Natural killer cell (primary cell): ENCODE measurements around the gene CDH23. TPM values are rescaled to one million over a fixed set of nuclear protein-coding genes. Genes with fewer than 3 reads are reported as not detected.

Experiments used
- ATAC-seq, 3 donors: fragments of 150-1000 bp in 2 of 3; fragments of 200-7000 bp in 1 of 3; cut with Tn5 transposase; 1 replicate in 1 of 3; 2 replicates in 2 of 3; pipeline ENCODE4 v1.10.0; 2021; ENCODE audit warnings: mild to moderate bottlenecking in 2 of 3, moderate library complexity in 2 of 3
- DNase-seq, 2 donors: peaks; one replicate each; pipeline versions ENCODE4 v3.0.0 to v3.0.0-alpha.2; 2013 to 2021; ENCODE audit warnings: mixed read lengths in 1 of 2
- H3K27ac ChIP-seq: one replicate; pipeline ENCODE4 v1.5.1; 2013; ENCODE audit warnings: mild to moderate bottlenecking, low read length
- H3K27me3 ChIP-seq: one replicate; pipeline ENCODE4 v1.6.1; 2013; ENCODE audit warnings: low read length; ENCODE audit not compliant: control insufficient read depth, insufficient read depth
- H3K36me3 ChIP-seq: one replicate; pipeline ENCODE4 v1.6.1; 2013; ENCODE audit warnings: low read length; ENCODE audit not compliant: control insufficient read depth, insufficient read depth
- H3K4me1 ChIP-seq: one replicate; pipeline ENCODE4 v1.6.1; 2013; ENCODE audit warnings: low read length; ENCODE audit not compliant: control insufficient read depth, insufficient read depth
- H3K4me3 ChIP-seq: one replicate; pipeline ENCODE4 v1.5.1; 2013; ENCODE audit warnings: low read length
- H3K9me3 ChIP-seq: one replicate; pipeline ENCODE4 v1.6.1; 2013; ENCODE audit warnings: low read length; ENCODE audit not compliant: control insufficient read depth, insufficient read depth
- H3K27ac Mint-ChIP-seq, 2 donors: one replicate each; pipeline ENCODE4 v1.8.0; 2022; ENCODE audit warnings: mild to moderate bottlenecking in 2 of 2, mixed read lengths in 2 of 2, moderate library complexity in 1 of 2
- H3K27me3 Mint-ChIP-seq, 2 donors: one replicate each; pipeline ENCODE4 v1.8.0; 2022; ENCODE audit warnings: low read depth in 2 of 2, mixed read lengths in 2 of 2
- H3K36me3 Mint-ChIP-seq: one replicate; pipeline ENCODE4 v1.8.0; 2022; ENCODE audit warnings: mixed read lengths
- H3K4me1 Mint-ChIP-seq, 2 donors: one replicate each; pipeline ENCODE4 v1.8.0; 2022; ENCODE audit warnings: mixed read lengths in 2 of 2
- H3K4me3 Mint-ChIP-seq: one replicate; pipeline ENCODE4 v1.8.0; 2022; ENCODE audit warnings: mild to moderate bottlenecking, moderate library complexity, mixed read lengths
- H3K9me3 Mint-ChIP-seq, 2 donors: one replicate each; pipeline ENCODE4 v1.8.0; 2022; ENCODE audit warnings: mixed read lengths in 2 of 2
- CTCF ChIP-seq: fragments of 200-600 bp; IDR thresholded peaks from one replicate; pipeline ENCODE4 v1.8.0; 2022; ENCODE audit warnings: antibody characterized with exemption
- WGBS: methylation state at CpG from one replicate; pipeline ENCODE4 v1.1.7; 2013; ENCODE audit warnings: missing lambda C conversion rate; ENCODE audit not compliant: insufficient coverage; 5-methylcytosine and 5-hydroxymethylcytosine counted together
- intact Hi-C: fragments of 100-400 bp; cut with micrococcal nuclease; formaldehyde crosslinking; loops from one replicate; pipeline ENCODE4 v1.14.2; 2022
- total RNA-seq, 4 donors: library from RNA; stranded (reverse); fragments of 120-200 nt in 1 of 4; gene quantifications; one replicate each; pipeline versions ENCODE4 v1.2.3 to v1.2.4, GENCODE V29; 2013 to 2022

The CDH23 gene
- total RNA-seq, 3 donors from 2014 or later (not counting 1 experiment from before 2014, with no cell fraction given), result 1.2 to 6.0 (median 4.3) TPM

DNA sequence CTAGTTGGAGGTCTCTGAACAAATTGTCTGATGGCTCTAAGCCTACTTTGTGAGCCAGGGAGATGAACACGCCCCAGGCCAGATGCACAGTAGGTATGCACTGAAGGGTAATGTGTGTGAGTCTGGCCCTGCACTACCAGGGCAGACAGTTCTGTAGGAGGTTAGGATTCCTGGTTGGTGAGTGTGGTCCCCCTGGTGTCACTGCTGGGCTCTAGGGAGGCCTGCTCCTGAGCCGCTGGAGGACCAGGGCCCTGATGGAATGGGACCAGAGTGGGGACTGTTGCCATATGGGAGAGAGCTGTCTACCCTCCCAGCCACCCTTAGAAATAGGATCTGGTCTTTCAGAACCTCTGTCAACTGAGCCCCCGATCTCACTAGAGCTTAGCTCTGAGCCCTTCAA, 42.0 kb downstream of the CDH23 start:
- intact Hi-C loops, result no loop called here
- TF ChIP-seq CTCF, result no peak
- H3K36me3 Mint-ChIP-seq, result no peaks in the 10 kb centered on the region
- no peaks in the 10 kb centered on the region for H3K9me3 Mint-ChIP-seq
- no peak overlapping the region for H3K4me3 Mint-ChIP-seq
- H3K4me1 Mint-ChIP-seq, result peaks cover 17 to 18% of the 10 kb centered on the region in 2 donors
- Histone ChIP-seq H3K9me3 (no peaks in the 10 kb centered on the region), H3K4me1 (peaks cover 13% of the 10 kb centered on the region), H3K4me3 (no peak overlapping the region), H3K36me3 (no peaks in the 10 kb centered on the region), H3K27ac (no peak overlapping the region), H3K27me3 (no peaks in the 10 kb centered on the region)
- DNase-seq (no peak), ATAC-seq (no peak)
- peaks cover 7 to 18% of the 10 kb centered on the region in 2 donors for H3K27me3 Mint-ChIP-seq
- 95% methylated on average over 2 of the region's 3 CpGs for WGBS
- no peak overlapping the region for H3K27ac Mint-ChIP-seq

DNA sequence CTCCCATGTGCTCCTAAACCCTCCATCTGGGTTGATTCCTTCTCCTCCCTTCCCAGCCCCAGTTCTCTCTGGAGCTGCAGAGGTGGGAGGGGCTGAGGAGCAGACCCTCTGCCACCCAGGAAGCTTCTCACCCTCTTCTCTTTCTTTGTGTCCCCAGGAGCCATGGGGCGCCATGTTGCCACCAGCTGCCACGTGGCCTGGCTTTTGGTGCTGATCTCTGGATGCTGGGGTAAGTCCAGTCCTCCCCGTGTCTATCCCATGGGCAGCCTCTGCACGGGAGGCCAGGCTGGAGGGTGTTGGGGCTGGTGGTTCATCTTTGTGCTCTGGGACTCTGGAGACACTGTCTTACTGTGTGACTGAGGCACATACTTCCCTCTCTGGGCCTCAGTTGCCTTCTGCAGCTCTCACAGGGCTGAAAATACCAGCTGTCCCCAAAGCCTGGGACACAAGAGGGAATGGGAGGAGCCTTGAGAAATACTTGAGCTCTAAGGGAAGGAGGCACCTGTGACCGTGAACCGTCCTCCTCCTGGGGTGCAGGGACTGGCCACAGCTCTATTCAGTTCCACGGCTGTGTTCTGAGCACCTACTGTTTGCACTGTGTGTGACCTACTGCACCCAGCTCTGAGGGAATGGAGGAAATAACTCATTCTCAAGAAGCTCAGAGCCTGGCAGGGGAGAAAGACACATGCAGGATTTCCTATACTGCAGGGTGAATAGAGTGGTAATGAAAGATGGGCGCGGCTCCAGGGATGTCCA, 43.1 kb downstream of the CDH23 start:
- no peaks in the 10 kb centered on the region for H3K36me3 ChIP-seq
- DNase-seq (no peak), ATAC-seq (no peak)
- WGBS, result 88% methylated on average over 9 of the region's 9 CpGs
- no peak overlapping the region for H3K4me3 Mint-ChIP-seq
- no peak overlapping the region for H3K27ac Mint-ChIP-seq
- intact Hi-C loops, result no loop called here
- no peak overlapping the region for H3K4me3 ChIP-seq
- H3K4me1 Mint-ChIP-seq, result peaks cover 7 to 12% of the 10 kb centered on the region in 2 donors
- H3K27me3 Mint-ChIP-seq, result peaks cover 3 to 13% of the 10 kb centered on the region in 2 donors
- no peaks in the 10 kb centered on the region for H3K27me3 ChIP-seq
- H3K27ac ChIP-seq, result no peak overlapping the region
- H3K4me1 ChIP-seq, result peaks cover 3% of the 10 kb centered on the region
- no peaks in the 10 kb centered on the region for H3K36me3 Mint-ChIP-seq
- no peaks in the 10 kb centered on the region for H3K9me3 ChIP-seq
- no peak for TF ChIP-seq CTCF
- H3K9me3 Mint-ChIP-seq, result no peaks in the 10 kb centered on the region

- ATAC-seq (no peak), DNase-seq (no peak)
- Mint-ChIP-seq H3K27ac (no peak overlapping the region), H3K27me3 (peaks cover 3 to 7% of the 10 kb centered on the region in 2 donors), H3K4me3 (no peak overlapping the region), H3K4me1 (peaks cover 0 to 8% of the 10 kb centered on the region in 2 donors), H3K36me3 (no peaks in the 10 kb centered on the region), H3K9me3 (no peaks in the 10 kb centered on the region)
- Histone ChIP-seq H3K4me1 (peaks cover 3% of the 10 kb centered on the region), H3K9me3 (no peaks in the 10 kb centered on the region), H3K4me3 (no peak overlapping the region), H3K27ac (no peak overlapping the region), H3K36me3 (no peaks in the 10 kb centered on the region), H3K27me3 (no peaks in the 10 kb centered on the region)
- 90% methylated on average over 9 of the region's 9 CpGs for WGBS
- intact Hi-C loops, result no loop called here
- TF ChIP-seq CTCF, result no peak
Observed at GRCh38 chr10:71440506-71441035, 43.9 kb downstream of the CDH23 start.
